Measurements from ENCODE around the gene LNPEP.

GRCh38 chr5:97049175-97049574 is 113.3 kb downstream of the LNPEP start:
- TF ChIP-seq TAF1 (IDR thresholded peaks at IDR 0.05; ENCODE audit: borderline replicate concordance, insufficient read depth, low read length) (no peak), POLR2AphosphoS5 (IDR thresholded peaks at IDR 0.05; ENCODE audit: low read depth, low read length) (no peak), SIN3A (IDR thresholded peaks at IDR 0.05; ENCODE audit: borderline replicate concordance, insufficient read depth, low read length) (no peak), REST (IDR thresholded peaks at IDR 0.05; ENCODE audit: insufficient read depth in 1 of 2, low read depth in 2 of 2, low read length in 2 of 2) (no peak)

Measured in PFSK-1 (cell line).